ENCODE results near the gene BCAM.

Gene BCAM

GRCh38 chr19:44866664-44867063 lies 57.8 kb downstream of the BCAM start:
- ChIA-PET POLR2A (interaction anchor here (0.7 to 1.1 kb wide), 3 partner anchors 12 to 269 kb away, joined by 4 to 5 read pairs (median 4); partner anchors contain the start of gene TOMM40), CTCF (interaction anchor here (0.6 to 1.2 kb wide), 2 partner anchors 38 to 172 kb away, joined by 3 to 4 read pairs; partner anchors contain the start of gene APOE)
- no peak for TF ChIP-seq HOXD13 (CRISPR knock-in tag; IDR thresholded peaks at IDR 0.05; ENCODE audit: borderline replicate concordance)
- peak; percentile 86 for TF ChIP-seq KLF1 (tag by site-specific recombination; IDR thresholded peaks at IDR 0.05)
- no peak overlapping the region for H3K27ac ChIP-seq (ENCODE audit: extremely low read depth, low read depth, low read length)
- no peak overlapping the region for H3K4me3 ChIP-seq (ENCODE audit: low read depth, low read length)
- no peaks in the 10 kb centered on the region for H3K4me1 ChIP-seq (ENCODE audit: control insufficient read depth, insufficient read depth, low read length)
- H3K9me3 ChIP-seq (ENCODE audit: control insufficient read depth, insufficient read depth, low read depth, low read length) = no peaks in the 10 kb centered on the region
- peaks cover 30 to 54% of the 10 kb centered on the region in 2 experiments for H3K36me3 ChIP-seq (ENCODE audit: control insufficient read depth in 2 of 2, insufficient read depth in 1 of 2, low read length in 2 of 2)

GRCh38 chr19:44867578-44867977 lies 58.7 kb downstream of the BCAM start:
- no peaks in the 10 kb centered on the region for H3K4me1 ChIP-seq (ENCODE audit: control insufficient read depth, insufficient read depth, low read length)
- H3K27ac ChIP-seq (ENCODE audit: extremely low read depth, low read depth, low read length) = no peak overlapping the region
- CTCF ChIA-PET = interaction anchor here (0.6 to 1.2 kb wide), 3 partner anchors 17 to 1132 kb away, joined by 3 to 6 read pairs (median 4); partner anchors contain the start of gene APOE
- H3K36me3 ChIP-seq (ENCODE audit: control insufficient read depth in 2 of 2, insufficient read depth in 1 of 2, low read length in 2 of 2) = peaks cover 36 to 63% of the 10 kb centered on the region in 2 experiments
- POLR2A ChIA-PET = interaction anchor here (1.1 kb wide), 1 partner anchor 13 kb away, joined by 5 read pairs; no protein-coding TSS in a partner anchor
- TF ChIP-seq ZNF248 (tag by site-specific recombination; IDR thresholded peaks at IDR 0.05) = no peak
- TF ChIP-seq ZNF16 (tag by site-specific recombination; IDR thresholded peaks at IDR 0.05; ENCODE audit: low read depth) = no peak
- TF ChIP-seq REST (tag by site-specific recombination; IDR thresholded peaks at IDR 0.05) = no peak
- no peak for TF ChIP-seq BCL11A (tag by site-specific recombination; IDR thresholded peaks at IDR 0.05; ENCODE audit: low read depth)
- TF ChIP-seq ZNF776 (tag by site-specific recombination; IDR thresholded peaks at IDR 0.05; ENCODE audit: borderline replicate concordance) = no peak
- TF ChIP-seq PBX3 (CRISPR knock-in tag; IDR thresholded peaks at IDR 0.05) = no peak
- TF ChIP-seq ZNF521 (tag by site-specific recombination; IDR thresholded peaks at IDR 0.05) = no peak
- H3K4me3 ChIP-seq (ENCODE audit: low read depth, low read length) = no peak overlapping the region
- H3K9me3 ChIP-seq (ENCODE audit: control insufficient read depth, insufficient read depth, low read depth, low read length) = no peaks in the 10 kb centered on the region

- ChIA-PET POLR2A (interaction anchor here (0.6 kb wide), 1 partner anchor 222 kb away, joined by 4 read pairs; no protein-coding TSS in a partner anchor), CTCF (interaction anchor here (0.6 to 0.8 kb wide), 2 partner anchors 108 to 184 kb away, joined by 3 to 4 read pairs; no protein-coding TSS in a partner anchor)
- no peak overlapping the region for H3K4me3 ChIP-seq (ENCODE audit: low read depth, low read length)
- H3K9me3 ChIP-seq (ENCODE audit: control insufficient read depth, insufficient read depth, low read depth, low read length) = no peaks in the 10 kb centered on the region
- H3K36me3 ChIP-seq (ENCODE audit: control insufficient read depth in 2 of 2, insufficient read depth in 1 of 2, low read length in 2 of 2) = peaks cover 53 to 81% of the 10 kb centered on the region in 2 experiments
- peak; percentile 38; the same call in 1 of the 2 replicates for TF ChIP-seq GLIS1 (tag by site-specific recombination; IDR thresholded peaks at IDR 0.05)
- no peak for TF ChIP-seq KLF10 (tag by site-specific recombination; IDR thresholded peaks at IDR 0.05)
- peak; percentile 35; the same call in 1 of the 2 replicates for TF ChIP-seq EGR2 (tag by site-specific recombination; IDR thresholded peaks at IDR 0.05; ENCODE audit: low read depth)
- TF ChIP-seq KLF1 (tag by site-specific recombination; IDR thresholded peaks at IDR 0.05) = peak; percentile 79
- H3K27ac ChIP-seq (ENCODE audit: extremely low read depth, low read depth, low read length) = no peak overlapping the region
- no peaks in the 10 kb centered on the region for H3K4me1 ChIP-seq (ENCODE audit: control insufficient read depth, insufficient read depth, low read length)
Measured at GRCh38 chr19:44869733-44870470, 61.0 kb downstream of the BCAM start.

Data from HEK293 (cell line).